Loucy (cell line): ENCODE results near the gene OR2B3.

ENCODE experiments used
- CTCF ChIP-seq: fragments of 200-600 bp; sonication (generic); conservative IDR thresholded peaks from 2 replicates; pipeline ENCODE4 v1.5.1; 2014; ENCODE audit warnings: mild to moderate bottlenecking, antibody characterized with exemption, low read length
- EZH2phosphoT487 ChIP-seq: fragments of 200-600 bp; IDR thresholded peaks from 2 replicates; pipeline ENCODE4 v1.6.1; 2018; ENCODE audit warnings: antibody characterized with exemption, mild to moderate bottlenecking, moderate library complexity, borderline replicate concordance

DNA sequence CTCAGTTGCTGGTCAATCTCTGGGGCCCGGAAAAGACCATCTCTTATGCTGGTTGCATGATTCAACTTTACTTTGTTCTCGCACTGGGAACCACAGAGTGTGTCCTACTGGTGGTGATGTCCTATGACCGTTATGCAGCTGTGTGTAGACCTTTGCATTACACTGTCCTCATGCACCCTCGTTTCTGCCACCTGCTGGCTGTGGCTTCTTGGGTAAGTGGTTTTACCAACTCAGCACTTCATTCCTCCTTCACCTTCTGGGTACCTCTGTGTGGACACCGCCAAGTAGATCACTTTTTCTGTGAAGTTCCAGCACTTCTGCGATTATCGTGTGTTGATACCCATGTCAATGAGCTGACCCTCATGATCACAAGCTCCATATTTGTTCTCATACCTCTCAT lies 25.0 kb upstream of the OR2B3 start:
- TF ChIP-seq CTCF (peak; percentile 33; the same call in 1 of the 2 replicates), EZH2phosphoT487 (no peak)
